HepG2 (cell line): ENCODE measurements around the gene TTBK1. TPM values are rescaled to one million over a fixed set of nuclear protein-coding genes. Genes with fewer than 3 reads are reported as not detected.
A peak's percentile ranks its signal among the peaks of the same experiment; 100 is the strongest.

Experiments used
- E2F1 ChIP-seq: sonication (generic); formaldehyde crosslinking; IDR thresholded peaks from 2 replicates; pipeline ENCODE4 v1.5.0; 2020; ENCODE audit warnings: missing genetic modification reagents
- HNRNPL ChIP-seq: fragments of 200-400 bp; formaldehyde crosslinking; IDR thresholded peaks from 2 replicates; pipeline ENCODE4 v1.6.1; 2017; ENCODE audit warnings: mild to moderate bottlenecking, low read depth, low read length
- MLLT10 ChIP-seq: sonication (generic); formaldehyde crosslinking; IDR thresholded peaks from 2 replicates; pipeline ENCODE4 v1.4.0; 2020; ENCODE audit warnings: missing genetic modification reagents
- MZF1 ChIP-seq: sonication (generic); formaldehyde crosslinking; IDR thresholded peaks from 2 replicates; pipeline ENCODE4 v1.8.1; 2023; ENCODE audit warnings: mild to moderate bottlenecking, missing genetic modification reagents, borderline replicate concordance
- NFKB2 ChIP-seq: sonication (generic); formaldehyde crosslinking; IDR thresholded peaks from 2 replicates; pipeline ENCODE4 v1.4.0; 2020; ENCODE audit warnings: missing genetic modification reagents, borderline replicate concordance
- PCBP1 ChIP-seq: fragments of 200-400 bp; formaldehyde crosslinking; IDR thresholded peaks from 2 replicates; pipeline ENCODE4 v1.6.1; 2017; ENCODE audit warnings: mild to moderate bottlenecking, low read depth, low read length, borderline replicate concordance
- REXO4 ChIP-seq: sonication (generic); formaldehyde crosslinking; IDR thresholded peaks from 2 replicates; pipeline ENCODE4 v1.8.0; 2022; ENCODE audit warnings: missing genetic modification reagents, mild to moderate bottlenecking, borderline replicate concordance
- TERF1 ChIP-seq: sonication (generic); formaldehyde crosslinking; IDR thresholded peaks from 2 replicates; pipeline ENCODE4 v1.8.0; 2022; ENCODE audit warnings: mild to moderate bottlenecking, missing genetic modification reagents, moderate library complexity
- TOPORS ChIP-seq: sonication (generic); formaldehyde crosslinking; IDR thresholded peaks from 2 replicates; pipeline ENCODE4 v1.8.0; 2023; ENCODE audit warnings: mild to moderate bottlenecking, missing genetic modification reagents
- ZBTB4 ChIP-seq: sonication (generic); formaldehyde crosslinking; IDR thresholded peaks from 2 replicates; pipeline ENCODE4 v1.4.0; 2020; ENCODE audit warnings: missing genetic modification reagents, mild to moderate bottlenecking, borderline replicate concordance
- ZBTB42 ChIP-seq: sonication (generic); formaldehyde crosslinking; IDR thresholded peaks from 2 replicates; pipeline ENCODE4 v1.5.0; 2020; ENCODE audit warnings: mild to moderate bottlenecking, missing genetic modification reagents
- ZFY ChIP-seq: sonication (generic); formaldehyde crosslinking; IDR thresholded peaks from 2 replicates; pipeline ENCODE4 v1.4.0; 2020; ENCODE audit warnings: missing genetic modification reagents
- ZNF281 ChIP-seq: sonication (generic); formaldehyde crosslinking; IDR thresholded peaks from 2 replicates; pipeline ENCODE4 v1.4.0; 2020; ENCODE audit warnings: missing genetic modification reagents, borderline replicate concordance
- ZNF432 ChIP-seq: sonication (generic); formaldehyde crosslinking; IDR thresholded peaks from 2 replicates; pipeline ENCODE4 v1.5.0; 2020; ENCODE audit warnings: missing genetic modification reagents, mild to moderate bottlenecking, borderline replicate concordance
- ZNF468 ChIP-seq: sonication (generic); formaldehyde crosslinking; IDR thresholded peaks from 2 replicates; pipeline ENCODE4 v1.8.0; 2022; ENCODE audit warnings: mild to moderate bottlenecking, moderate library complexity, missing genetic modification reagents
- ZNF549 ChIP-seq: sonication (generic); formaldehyde crosslinking; IDR thresholded peaks from 2 replicates; pipeline ENCODE4 v1.5.0; 2020; ENCODE audit warnings: missing genetic modification reagents
- ZNF552 ChIP-seq: sonication (generic); formaldehyde crosslinking; IDR thresholded peaks from 2 replicates; pipeline ENCODE4 v1.9.0; 2022; ENCODE audit warnings: missing genetic modification reagents, mild to moderate bottlenecking, borderline replicate concordance
- polyA plus RNA-seq, 8 experiments: library from polyadenylated mRNA; depleted of rRNA in 3 of 8; stranded (reverse) in 7 of 8; unstranded in 1 of 8; fragments of >200 nt; fragmentation: Illumina TruSeq in 4 of 8; extraction: Trizol in 4 of 8; gene quantifications; 2 replicates each; pipeline versions ENCODE4 v1.2.1 to v1.2.3, GENCODE V29; 2011 to 2016; ENCODE audit warnings: low read depth in 4 of 8, missing spikeins in 1 of 8, mixed read lengths in 1 of 8; ENCODE audit not compliant: insufficient read depth in 1 of 8
- total RNA-seq, 5 experiments: library from RNA; depleted of rRNA; stranded (reverse); fragments of >200 nt; fragmentation: Illumina TruSeq; extraction: Trizol; gene quantifications; 2 replicates each; pipeline ENCODE4 v1.2.3, GENCODE V29; 2016; ENCODE audit warnings: low read depth in 1 of 5

The TTBK1 gene
- total and polyA plus RNA-seq, 2 of the 13 experiments (the other 11 are each of a cell fraction or from before 2014, with no cell fraction given), result 0.24 to 0.33 TPM

GRCh38 chr6:43307451-43308100 is 64.3 kb downstream of the TTBK1 start (continued):
- TF ChIP-seq ZNF281 (CRISPR knock-in tag), result peak; percentile 49; the same call in 1 of the 2 replicates
- TF ChIP-seq ZFY (CRISPR knock-in tag), result 0 out of 2 replicates have a peak, but pooled peaks have one; percentile 9
- 0 out of 2 replicates have a peak, but pooled peaks have one; percentile 39 for TF ChIP-seq PCBP1
- TF ChIP-seq ZBTB42 (CRISPR knock-in tag), result 0 out of 2 replicates have a peak, but pooled peaks have one; percentile 19
- no peak for TF ChIP-seq ZNF549
- TF ChIP-seq ZBTB4, result peak; percentile 40; the same call in 1 of the 2 replicates
- TF ChIP-seq TERF1 (CRISPR knock-in tag), result 0 out of 2 replicates have a peak, but pooled peaks have one; percentile 22
- TF ChIP-seq E2F1 (CRISPR knock-in tag), result no peak
- no peak for TF ChIP-seq MLLT10 (CRISPR knock-in tag)
- peak; percentile 17; the same call in 1 of the 2 replicates for TF ChIP-seq HNRNPL
- TF ChIP-seq MZF1, result 0 out of 2 replicates have a peak, but pooled peaks have one; percentile 24
- TF ChIP-seq NFKB2 (CRISPR knock-in tag), result no peak
- peak; percentile 12; the same call in 1 of the 2 replicates for TF ChIP-seq ZNF432 (CRISPR knock-in tag)
- 0 out of 2 replicates have a peak, but pooled peaks have one; percentile 35 for TF ChIP-seq REXO4 (CRISPR knock-in tag)
- TF ChIP-seq ZNF552 (CRISPR knock-in tag), result 0 out of 2 replicates have a peak, but pooled peaks have one; percentile 47
- TF ChIP-seq TOPORS (CRISPR knock-in tag), result 0 out of 2 replicates have a peak, but pooled peaks have one; percentile 56
- TF ChIP-seq ZNF468 (CRISPR knock-in tag), result 0 out of 2 replicates have a peak, but pooled peaks have one; percentile 49
- TF ChIP-seq, all 625 proteins: peak for 16
